Fibroblast of lung (primary cell): Measurements from ENCODE around the gene RBM33. TPM values are rescaled to one million over a fixed set of nuclear protein-coding genes. Genes with fewer than 3 reads are reported as not detected.

Experiments
- DNase-seq, 2 donors: peaks; one replicate each; pipeline versions ENCODE4 v3.0.0 to v3.0.0-alpha.2; 2010; ENCODE audit warnings: low read depth in 2 of 2
- H2AFZ ChIP-seq: 2 replicates; pipeline ENCODE4 v1.5.1; 2012; ENCODE audit warnings: low read length, control low read depth, inconsistent platforms
- H3K27ac ChIP-seq: 2 replicates; pipeline ENCODE4 v1.5.1; 2011; ENCODE audit warnings: low read length, control low read depth; ENCODE audit not compliant: insufficient read depth
- H3K27me3 ChIP-seq: 2 replicates; pipeline ENCODE4 v1.5.1; 2011; ENCODE audit warnings: mild to moderate bottlenecking, low read length; ENCODE audit not compliant: control insufficient read depth, insufficient read depth
- H3K36me3 ChIP-seq: 2 replicates; pipeline ENCODE4 v1.5.1; 2011; ENCODE audit warnings: low read length; ENCODE audit not compliant: control insufficient read depth, insufficient read depth
- H3K4me1 ChIP-seq: 2 replicates; pipeline ENCODE4 v1.5.1; 2011; ENCODE audit warnings: low read length; ENCODE audit not compliant: control insufficient read depth, insufficient read depth; ENCODE audit errors: extremely low read depth
- H3K4me2 ChIP-seq: 2 replicates; pipeline ENCODE4 v1.5.1; 2011; ENCODE audit warnings: low read length, control low read depth; ENCODE audit not compliant: insufficient read depth; ENCODE audit errors: extremely low read depth
- H3K4me3 ChIP-seq, 4 experiments: fragments of 200-600 bp in 1 of 4; sonication (generic) in 1 of 4; replicated peaks in 1 of 4; 2 replicates each; pipeline ENCODE4 v1.5.1; 2011 to 2016; ENCODE audit warnings: low read length in 4 of 4, low read depth in 3 of 4, mild to moderate bottlenecking in 3 of 4, control low read depth in 2 of 4, inconsistent platforms in 1 of 4, mixed read lengths in 1 of 4; ENCODE audit not compliant: insufficient read depth in 1 of 4; ENCODE audit errors: control extremely low read depth in 1 of 4
- H3K79me2 ChIP-seq: 2 replicates; pipeline ENCODE4 v1.5.1; 2012; ENCODE audit warnings: mild to moderate bottlenecking, low read length, inconsistent platforms; ENCODE audit not compliant: control insufficient read depth, insufficient read depth
- H3K9ac ChIP-seq: 2 replicates; pipeline ENCODE4 v1.5.1; 2011; ENCODE audit warnings: mild to moderate bottlenecking, low read length, control low read depth; ENCODE audit not compliant: insufficient read depth
- H3K9me3 ChIP-seq: 2 replicates; pipeline ENCODE4 v1.5.1; 2012; ENCODE audit warnings: low read depth, low read length; ENCODE audit not compliant: control insufficient read depth, insufficient read depth
- H4K20me1 ChIP-seq: 2 replicates; pipeline ENCODE4 v1.5.1; 2011; ENCODE audit warnings: low read length; ENCODE audit not compliant: control insufficient read depth, insufficient read depth; ENCODE audit errors: extremely low read depth
- EZH2 ChIP-seq: IDR thresholded peaks from 2 replicates; pipeline ENCODE4 v1.5.1; 2012; ENCODE audit warnings: low read length, control low read depth, mild to moderate bottlenecking; ENCODE audit errors: missing control alignments
- polyA plus RNA-seq, 2 donors: library from polyadenylated mRNA; depleted of rRNA in 1 of 2; stranded (reverse) in 1 of 2; unstranded in 1 of 2; fragments of >200 nt; gene quantifications; 2 replicates each; pipeline ENCODE4 v1.2.1, GENCODE V29; 2011 to 2012; ENCODE audit warnings: missing spikeins in 1 of 2
- total RNA-seq: library from RNA; depleted of rRNA; stranded (reverse); fragments of >200 nt; gene quantifications from 2 replicates; pipeline ENCODE4 v1.2.1, GENCODE V29; 2014
- TF ChIP-seq, protein P1 (sequence below), 2 donors: IDR thresholded peaks in 1 of 2; conservative IDR thresholded peaks in 1 of 2; 1 replicate in 1 of 2; 2 replicates in 1 of 2; pipeline ENCODE4 v1.5.1; 2011 to 2012; ENCODE audit warnings: low read length in 2 of 2, control low read depth in 1 of 2, inconsistent platforms in 1 of 2, low read depth in 1 of 2, mild to moderate bottlenecking in 1 of 2

The RBM33 gene
- total and polyA plus RNA-seq, 2 donors (not counting 1 experiment from before 2014, with no cell fraction given) = 6.9 to 33.2 TPM

- H3K9me3 ChIP-seq = no peaks in the 10 kb centered on the region
- no peaks in the 10 kb centered on the region for H3K79me2 ChIP-seq
- no peak overlapping the region for H2AFZ ChIP-seq
- H3K4me1 ChIP-seq = no peaks in the 10 kb centered on the region
- DNase-seq = peak in 1 of 2 donors; percentile 31
- no peak overlapping the region for H3K27ac ChIP-seq
- no peak overlapping the region for H3K4me2 ChIP-seq
- H4K20me1 ChIP-seq = no peaks in the 10 kb centered on the region
- no peak overlapping the region for H3K4me3 ChIP-seq
- TF ChIP-seq, protein P1, sequence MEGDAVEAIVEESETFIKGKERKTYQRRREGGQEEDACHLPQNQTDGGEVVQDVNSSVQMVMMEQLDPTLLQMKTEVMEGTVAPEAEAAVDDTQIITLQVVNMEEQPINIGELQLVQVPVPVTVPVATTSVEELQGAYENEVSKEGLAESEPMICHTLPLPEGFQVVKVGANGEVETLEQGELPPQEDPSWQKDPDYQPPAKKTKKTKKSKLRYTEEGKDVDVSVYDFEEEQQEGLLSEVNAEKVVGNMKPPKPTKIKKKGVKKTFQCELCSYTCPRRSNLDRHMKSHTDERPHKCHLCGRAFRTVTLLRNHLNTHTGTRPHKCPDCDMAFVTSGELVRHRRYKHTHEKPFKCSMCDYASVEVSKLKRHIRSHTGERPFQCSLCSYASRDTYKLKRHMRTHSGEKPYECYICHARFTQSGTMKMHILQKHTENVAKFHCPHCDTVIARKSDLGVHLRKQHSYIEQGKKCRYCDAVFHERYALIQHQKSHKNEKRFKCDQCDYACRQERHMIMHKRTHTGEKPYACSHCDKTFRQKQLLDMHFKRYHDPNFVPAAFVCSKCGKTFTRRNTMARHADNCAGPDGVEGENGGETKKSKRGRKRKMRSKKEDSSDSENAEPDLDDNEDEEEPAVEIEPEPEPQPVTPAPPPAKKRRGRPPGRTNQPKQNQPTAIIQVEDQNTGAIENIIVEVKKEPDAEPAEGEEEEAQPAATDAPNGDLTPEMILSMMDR (conservative IDR thresholded peaks at IDR 0.05 in 1 of 2, IDR thresholded peaks at IDR 0.05 in 1 of 2; ENCODE audit: low read depth in 1 of 2, low read length in 2 of 2) = no peak
- TF ChIP-seq EZH2 = no peak
- no peak overlapping the region for H3K9ac ChIP-seq
- H3K27me3 ChIP-seq = no peaks in the 10 kb centered on the region
- peaks cover 18% of the 10 kb centered on the region for H3K36me3 ChIP-seq
Measured at GRCh38 chr7:155769701-155770100, 125.2 kb downstream of the RBM33 start.

- H3K27ac ChIP-seq = no peak overlapping the region
- TF ChIP-seq, protein P1 (conservative IDR thresholded peaks at IDR 0.05 in 1 of 2, IDR thresholded peaks at IDR 0.05 in 1 of 2; ENCODE audit: low read depth in 1 of 2, low read length in 2 of 2) = no peak
- no peak for TF ChIP-seq EZH2
- no peaks in the 10 kb centered on the region for H3K27me3 ChIP-seq
- no peaks in the 10 kb centered on the region for H3K4me1 ChIP-seq
- H4K20me1 ChIP-seq = no peaks in the 10 kb centered on the region
- DNase-seq = no peak
- H3K9ac ChIP-seq = no peak overlapping the region
- no peaks in the 10 kb centered on the region for H3K79me2 ChIP-seq
- H3K36me3 ChIP-seq = peaks cover 18% of the 10 kb centered on the region
- no peak overlapping the region for H2AFZ ChIP-seq
- no peak overlapping the region for H3K4me3 ChIP-seq
- H3K9me3 ChIP-seq = no peaks in the 10 kb centered on the region
- no peak overlapping the region for H3K4me2 ChIP-seq
Measured at GRCh38 chr7:155770241-155770640, 125.8 kb downstream of the RBM33 start.

DNA sequence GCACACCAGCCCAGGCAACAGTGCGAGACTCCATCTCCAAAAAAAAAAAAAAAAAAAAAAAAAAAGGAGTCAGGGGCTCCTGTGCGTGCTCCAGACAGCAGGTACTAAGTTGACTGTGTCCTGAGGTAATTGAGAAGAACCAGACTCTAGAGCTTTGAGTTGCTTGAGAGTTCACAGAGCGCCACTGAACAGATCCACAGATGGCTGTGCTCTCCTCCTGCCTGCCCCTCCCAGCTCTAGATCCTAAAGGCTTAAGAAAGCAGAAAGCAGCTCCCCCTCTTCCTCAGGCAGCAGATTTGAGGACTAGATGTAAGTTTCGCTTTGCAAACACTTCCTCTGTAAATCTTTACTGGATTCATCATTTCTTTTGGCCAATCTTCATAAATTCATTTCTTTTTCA lies 129.1 kb downstream of the RBM33 start:
- H3K4me3 ChIP-seq = no peak overlapping the region
- no peaks in the 10 kb centered on the region for H3K27me3 ChIP-seq
- H3K79me2 ChIP-seq = no peaks in the 10 kb centered on the region
- no peaks in the 10 kb centered on the region for H3K4me1 ChIP-seq
- no peak overlapping the region for H3K4me2 ChIP-seq
- H4K20me1 ChIP-seq = no peaks in the 10 kb centered on the region
- peaks cover 15% of the 10 kb centered on the region for H3K36me3 ChIP-seq
- H3K27ac ChIP-seq = no peak overlapping the region
- H3K9ac ChIP-seq = no peak overlapping the region
- no peaks in the 10 kb centered on the region for H3K9me3 ChIP-seq
- H2AFZ ChIP-seq = no peak overlapping the region
- no peak for DNase-seq
- TF ChIP-seq, protein P1 (conservative IDR thresholded peaks at IDR 0.05 in 1 of 2, IDR thresholded peaks at IDR 0.05 in 1 of 2; ENCODE audit: low read depth in 1 of 2, low read length in 2 of 2) = no peak
- no peak for TF ChIP-seq EZH2
